ENCODE data around the gene CARTPT.

GRCh38 chr5:71740015-71740753, 21.1 kb downstream of the CARTPT start:
- TF ChIP-seq TCF7 (CRISPR knock-in tag; IDR thresholded peaks at IDR 0.05; ENCODE audit: low read depth): no peak
- TF ChIP-seq CTCF (IDR thresholded peaks at IDR 0.05): no peak
- no peak for TF ChIP-seq SP1 (CRISPR knock-in tag; conservative IDR thresholded peaks at IDR 0.05)

Measured in WTC11 (cell line).